IPS-18a (cell line): ENCODE results near the gene LZTS2.
"Not testable (repeated sequence)": the region's sequence is repeated elsewhere in the genome, so short reads cannot be mapped to it uniquely, and the experiment has no call there.

Experiments
- H3K27ac ChIP-seq: one replicate; pipeline ENCODE4 v1.5.1; 2013; ENCODE audit warnings: low read length
- H3K27me3 ChIP-seq: one replicate; pipeline ENCODE4 v1.6.1; 2013; ENCODE audit warnings: mild to moderate bottlenecking, low read length; ENCODE audit not compliant: control insufficient read depth, insufficient read depth
- H3K36me3 ChIP-seq: one replicate; pipeline ENCODE4 v1.6.1; 2013; ENCODE audit warnings: low read depth, low read length; ENCODE audit not compliant: control insufficient read depth
- H3K4me1 ChIP-seq: one replicate; pipeline ENCODE4 v1.6.1; 2013; ENCODE audit warnings: low read depth, low read length; ENCODE audit not compliant: control insufficient read depth
- H3K4me3 ChIP-seq: one replicate; pipeline ENCODE4 v1.5.1; 2013; ENCODE audit warnings: low read length
- H3K9ac ChIP-seq: one replicate; pipeline ENCODE4 v1.6.1; 2013; ENCODE audit warnings: mild to moderate bottlenecking, low read length, moderate library complexity
- H3K9me3 ChIP-seq: one replicate; pipeline ENCODE4 v1.6.1; 2013; ENCODE audit warnings: low read depth, low read length; ENCODE audit not compliant: control insufficient read depth

Gene LZTS2

GRCh38 chr10:100970914-100971811, 28.4 kb upstream of the LZTS2 start:
- Histone ChIP-seq H3K27me3 (peaks cover 5% of the 10 kb centered on the region), H3K9ac (no peak overlapping the region), H3K27ac (no peak overlapping the region), H3K9me3 (no peaks in the 10 kb centered on the region), H3K36me3 (no peaks in the 10 kb centered on the region), H3K4me3 (no peak overlapping the region), H3K4me1 (no peaks in the 10 kb centered on the region)

- Histone ChIP-seq H3K4me3 (no peak overlapping the region), H3K9ac (no peak overlapping the region), H3K27ac (no peak overlapping the region), H3K9me3 (no peaks in the 10 kb centered on the region), H3K27me3 (peaks cover 5% of the 10 kb centered on the region), H3K4me1 (no peaks in the 10 kb centered on the region), H3K36me3 (no peaks in the 10 kb centered on the region)
Observed at GRCh38 chr10:100972115-100972903, 27.3 kb upstream of the LZTS2 start.

GRCh38 chr10:100972904-100973535, 26.6 kb upstream of the LZTS2 start:
- Histone ChIP-seq H3K4me1 (no peaks in the 10 kb centered on the region), H3K27ac (no peak overlapping the region), H3K36me3 (no peaks in the 10 kb centered on the region), H3K9me3 (no peaks in the 10 kb centered on the region), H3K4me3 (no peak overlapping the region), H3K27me3 (peaks cover 5% of the 10 kb centered on the region), H3K9ac (no peak overlapping the region)

- H3K4me1 ChIP-seq, H3K4me3 ChIP-seq, H3K9ac ChIP-seq, H3K9me3 ChIP-seq, H3K36me3 ChIP-seq, H3K27me3 ChIP-seq, H3K27ac ChIP-seq: not testable (repeated sequence)
Observed at GRCh38 chr10:100975397-100975796, 24.2 kb upstream of the LZTS2 start.

DNA sequence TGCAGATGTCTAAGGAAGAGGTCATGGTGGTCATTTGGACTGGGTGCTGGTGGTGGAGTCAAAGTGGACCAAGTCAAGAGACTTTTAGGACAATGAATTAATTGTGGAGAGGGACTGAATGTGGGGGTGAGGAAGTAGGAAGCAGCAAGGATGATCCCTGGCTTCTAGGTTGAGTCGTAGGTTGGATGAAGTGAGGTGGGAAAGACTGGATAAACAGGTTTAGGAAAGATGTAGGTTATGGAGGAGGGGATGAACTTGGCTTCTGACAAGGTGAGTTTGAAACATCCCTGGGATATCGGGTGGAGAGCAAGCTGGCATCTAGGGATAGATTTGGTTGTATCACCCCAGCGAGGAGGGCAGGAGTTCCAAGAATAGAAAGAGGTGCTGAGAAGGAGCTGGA, 22.7 kb upstream of the LZTS2 start:
- Histone ChIP-seq H3K27me3 (no peaks in the 10 kb centered on the region), H3K9me3 (no peaks in the 10 kb centered on the region), H3K9ac (no peak overlapping the region), H3K27ac (no peak overlapping the region), H3K4me1 (no peaks in the 10 kb centered on the region), H3K36me3 (peaks cover 14% of the 10 kb centered on the region), H3K4me3 (no peak overlapping the region)

DNA sequence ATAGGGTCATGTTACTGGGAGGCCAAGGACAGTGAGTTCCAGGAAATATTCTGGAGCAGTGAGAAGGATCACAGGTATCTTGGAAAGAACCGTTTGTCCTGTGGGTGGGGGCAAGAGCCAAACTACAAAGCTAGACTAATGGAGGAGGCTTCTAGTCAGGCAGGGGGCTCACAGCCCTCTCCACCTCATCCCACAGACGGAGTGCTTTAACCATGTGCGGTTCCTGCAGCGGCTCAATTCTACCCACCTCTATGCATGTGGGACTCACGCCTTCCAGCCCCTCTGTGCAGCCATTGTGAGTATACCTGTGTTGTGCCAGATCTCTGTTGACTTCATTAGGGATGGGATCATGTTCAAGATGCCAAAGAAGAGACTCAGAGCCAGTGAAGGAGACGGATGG, 22.2 kb upstream of the LZTS2 start:
- no peaks in the 10 kb centered on the region for H3K4me1 ChIP-seq
- no peak overlapping the region for H3K9ac ChIP-seq
- H3K9me3 ChIP-seq = no peaks in the 10 kb centered on the region
- no peaks in the 10 kb centered on the region for H3K27me3 ChIP-seq
- H3K27ac ChIP-seq = no peak overlapping the region
- H3K4me3 ChIP-seq = no peak overlapping the region
- peaks cover 18% of the 10 kb centered on the region for H3K36me3 ChIP-seq

DNA sequence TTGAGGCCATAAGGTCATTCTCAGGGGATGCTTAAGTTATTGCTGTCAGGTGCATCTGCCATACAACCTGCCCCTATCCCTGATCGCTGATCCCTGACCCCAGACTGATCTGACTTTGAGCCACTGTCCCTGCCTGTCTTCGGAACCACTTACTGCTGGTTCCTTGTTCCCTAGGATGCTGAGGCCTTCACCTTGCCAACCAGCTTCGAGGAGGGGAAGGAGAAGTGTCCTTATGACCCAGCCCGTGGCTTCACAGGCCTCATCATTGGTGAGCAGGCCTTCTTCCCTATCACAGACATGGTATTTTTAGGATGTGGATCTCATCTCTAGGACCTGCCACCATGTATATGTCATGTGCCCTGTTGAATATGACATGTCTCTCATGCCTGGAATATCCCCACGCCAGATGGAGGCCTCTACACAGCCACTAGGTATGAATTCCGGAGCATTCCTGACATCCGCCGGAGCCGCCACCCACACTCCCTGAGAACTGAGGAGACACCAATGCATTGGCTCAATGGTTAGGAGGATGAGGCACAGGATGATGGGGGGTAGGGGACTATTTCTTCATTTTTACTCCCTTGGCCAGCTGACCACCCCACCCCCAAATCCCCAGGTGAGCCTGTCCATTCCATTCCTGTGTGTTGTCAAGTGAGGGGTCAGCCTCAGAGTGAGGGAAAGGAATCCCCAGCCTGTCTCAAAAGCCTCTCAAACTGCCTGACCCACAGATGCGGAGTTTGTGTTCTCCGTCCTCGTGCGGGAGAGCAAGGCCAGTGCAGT, 21.3 kb upstream of the LZTS2 start:
- Histone ChIP-seq H3K4me3 (no peak overlapping the region), H3K9ac (no peak overlapping the region)

DNA sequence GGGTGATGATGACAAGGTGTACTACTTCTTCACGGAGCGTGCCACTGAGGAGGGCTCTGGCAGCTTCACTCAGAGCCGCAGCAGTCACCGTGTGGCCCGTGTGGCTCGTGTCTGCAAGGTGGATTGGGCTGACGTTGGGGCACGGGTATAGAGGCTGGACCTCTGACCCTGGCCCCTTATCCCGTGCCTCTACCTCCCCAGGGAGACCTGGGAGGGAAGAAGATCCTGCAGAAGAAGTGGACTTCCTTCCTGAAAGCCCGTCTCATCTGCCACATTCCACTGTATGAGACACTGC, 20.8 kb upstream of the LZTS2 start:
- no peaks in the 10 kb centered on the region for H3K9me3 ChIP-seq

More for the DNA sequence above, 21.3 kb upstream of the LZTS2 start:
- Histone ChIP-seq H3K4me1 (no peaks in the 10 kb centered on the region), H3K27me3 (no peaks in the 10 kb centered on the region), H3K36me3 (peaks cover 18% of the 10 kb centered on the region), H3K9me3 (no peaks in the 10 kb centered on the region), H3K27ac (no peak overlapping the region)

GRCh38 chr10:100979791-100980272, 19.8 kb upstream of the LZTS2 start:
- no peaks in the 10 kb centered on the region for H3K4me1 ChIP-seq
- H3K9me3 ChIP-seq = no peaks in the 10 kb centered on the region
- H3K27me3 ChIP-seq = no peaks in the 10 kb centered on the region
- peaks cover 18% of the 10 kb centered on the region for H3K36me3 ChIP-seq
- no peak overlapping the region for H3K27ac ChIP-seq
- no peak overlapping the region for H3K9ac ChIP-seq
- H3K4me3 ChIP-seq = no peak overlapping the region

More for the DNA sequence above, 20.8 kb upstream of the LZTS2 start:
- Histone ChIP-seq H3K27me3 (no peaks in the 10 kb centered on the region), H3K4me3 (no peak overlapping the region), H3K27ac (no peak overlapping the region), H3K9ac (no peak overlapping the region), H3K36me3 (peaks cover 18% of the 10 kb centered on the region), H3K4me1 (no peaks in the 10 kb centered on the region)

DNA sequence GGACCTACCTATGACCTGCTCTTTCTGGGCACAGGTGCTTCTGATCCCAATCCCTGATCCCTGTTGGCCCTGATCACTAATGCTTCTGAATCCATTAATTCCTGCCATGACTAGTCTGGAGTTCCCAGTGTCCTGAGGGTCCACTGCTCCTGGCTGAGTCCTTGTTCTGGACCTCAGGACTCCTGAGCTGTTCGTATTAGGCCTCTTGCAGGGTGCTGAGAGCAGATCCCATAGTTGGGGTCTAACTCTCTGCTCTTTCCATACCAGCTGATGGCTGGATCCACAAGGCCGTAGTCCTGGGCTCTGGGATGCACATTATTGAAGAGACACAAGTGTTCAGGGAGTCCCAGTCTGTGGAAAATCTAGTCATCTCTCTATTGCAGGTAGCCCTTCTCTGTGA, 19.3 kb upstream of the LZTS2 start:
- Histone ChIP-seq H3K4me3 (no peak overlapping the region), H3K27ac (no peak overlapping the region), H3K27me3 (no peaks in the 10 kb centered on the region), H3K9ac (no peak overlapping the region), H3K4me1 (no peaks in the 10 kb centered on the region), H3K9me3 (no peaks in the 10 kb centered on the region), H3K36me3 (peaks cover 18% of the 10 kb centered on the region)

- Histone ChIP-seq H3K9me3 (no peaks in the 10 kb centered on the region), H3K4me3 (no peak overlapping the region), H3K4me1 (no peaks in the 10 kb centered on the region), H3K27ac (no peak overlapping the region), H3K27me3 (no peaks in the 10 kb centered on the region), H3K9ac (no peak overlapping the region), H3K36me3 (peaks cover 18% of the 10 kb centered on the region)
Observed at GRCh38 chr10:100980711-100981110, 18.9 kb upstream of the LZTS2 start.
